ENCODE data around the gene KRTAP4-5. TPM values are rescaled to one million over a fixed set of nuclear protein-coding genes. Genes with fewer than 3 reads are reported as not detected.
"Not testable (repeated sequence)": the region's sequence is repeated elsewhere in the genome, so short reads cannot be mapped to it uniquely, and the experiment has no call there.

KRTAP4-5 gene
- polyA plus RNA-seq, 4 donors, result not detected

GRCh38 chr17:41111151-41111885, 38.3 kb downstream of the KRTAP4-5 start:
- Histone ChIP-seq H3K27me3 (ENCODE audit: control insufficient read depth in 3 of 3, insufficient read depth in 3 of 3, low read length in 3 of 3) (peaks cover 0 to 6% (median 0%) of the 10 kb centered on the region in 3 donors), H3K4me1 (ENCODE audit: control insufficient read depth in 3 of 3, insufficient read depth in 2 of 3, low read depth in 1 of 3, low read length in 2 of 3) (no peaks in the 10 kb centered on the region), H3K9me3 (ENCODE audit: control insufficient read depth in 2 of 2, insufficient read depth in 1 of 2, low read depth in 1 of 2, low read length in 1 of 2) (peaks cover 0 to 2% of the 10 kb centered on the region in 2 donors), H3K36me3 (ENCODE audit: control insufficient read depth in 3 of 3, insufficient read depth in 2 of 3, low read depth in 1 of 3, low read length in 3 of 3) (no peaks in the 10 kb centered on the region), H3K4me3 (ENCODE audit: low read depth in 1 of 3, low read length in 3 of 3) (no peak overlapping the region), H3K27ac (ENCODE audit: low read depth in 1 of 3, low read length in 2 of 3) (no peak overlapping the region)
- WGBS, 3 donors, result 77 to 80% (median 78%) methylated on average over 2 of the region's 2 CpGs
- DNase-seq (no peak), FAIRE-seq (no peak)

- not testable (repeated sequence) for H3K36me3 ChIP-seq (ENCODE audit: control insufficient read depth in 3 of 3, insufficient read depth in 2 of 3, low read depth in 1 of 3, low read length in 3 of 3); H3K4me1 ChIP-seq (ENCODE audit: control insufficient read depth in 3 of 3, insufficient read depth in 2 of 3, low read depth in 1 of 3, low read length in 2 of 3); H3K4me3 ChIP-seq (ENCODE audit: low read depth in 1 of 3, low read length in 3 of 3); H3K27me3 ChIP-seq (ENCODE audit: control insufficient read depth in 3 of 3, insufficient read depth in 3 of 3, low read length in 3 of 3); FAIRE-seq; DNase-seq; H3K27ac ChIP-seq (ENCODE audit: low read depth in 1 of 3, low read length in 2 of 3); H3K9me3 ChIP-seq (ENCODE audit: control insufficient read depth in 2 of 2, insufficient read depth in 1 of 2, low read depth in 1 of 2, low read length in 1 of 2)
- WGBS, 3 donors, result 0 to 29% (median 27%) methylated on average over 1 of the region's 1 CpG
Observed at GRCh38 chr17:41108728-41109386, 40.8 kb downstream of the KRTAP4-5 start.

DNA sequence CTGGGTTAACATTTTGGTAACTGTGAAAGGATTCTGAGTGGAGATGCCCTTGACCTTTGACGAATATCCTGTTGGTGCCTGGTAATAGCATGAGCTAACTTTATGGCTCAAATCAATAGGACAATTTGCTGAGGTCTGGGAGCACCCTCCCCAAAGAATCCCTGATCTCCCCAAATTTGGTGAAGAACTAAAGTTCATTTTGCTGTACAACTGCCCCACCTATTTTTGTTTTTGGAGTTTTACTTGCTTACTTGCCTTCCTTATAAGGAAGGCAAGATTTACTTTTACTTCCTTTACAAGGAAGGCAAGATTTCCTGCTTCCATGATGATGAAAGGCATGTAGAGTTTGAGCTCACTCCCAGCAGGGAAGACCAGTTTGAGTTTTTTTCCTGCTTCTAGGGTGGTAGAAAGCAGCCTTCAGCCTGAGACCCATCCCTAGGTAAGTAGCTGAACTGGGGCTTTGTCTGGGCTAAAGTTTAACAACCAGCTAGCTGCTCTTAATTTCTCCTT, 41.6 kb downstream of the KRTAP4-5 start:
- WGBS, 3 donors, result 29 to 69% (median 59%) methylated on average over 1 of the region's 1 CpG

GRCh38 chr17:41105347-41105746, 44.3 kb downstream of the KRTAP4-5 start, which contains the start of gene KRTAP4-9:
Gene KRTAP4-9 (plus strand): TSS chr17:41105389. CDS start chr17:41105389, 0 bp downstream.
- not testable (repeated sequence) for H3K27me3 ChIP-seq (ENCODE audit: control insufficient read depth in 3 of 3, insufficient read depth in 3 of 3, low read length in 3 of 3); H3K4me1 ChIP-seq (ENCODE audit: control insufficient read depth in 3 of 3, insufficient read depth in 2 of 3, low read depth in 1 of 3, low read length in 2 of 3); H3K9me3 ChIP-seq (ENCODE audit: control insufficient read depth in 2 of 2, insufficient read depth in 1 of 2, low read depth in 1 of 2, low read length in 1 of 2); H3K4me3 ChIP-seq (ENCODE audit: low read depth in 1 of 3, low read length in 3 of 3); H3K36me3 ChIP-seq (ENCODE audit: control insufficient read depth in 3 of 3, insufficient read depth in 2 of 3, low read depth in 1 of 3, low read length in 3 of 3); FAIRE-seq; DNase-seq; H3K27ac ChIP-seq (ENCODE audit: low read depth in 1 of 3, low read length in 2 of 3)
- WGBS, 3 donors, result 68 to 75% (median 73%) methylated on average over 4 to 10 of the region's 10 CpGs

More for the DNA sequence above, 41.6 kb downstream of the KRTAP4-5 start:
- no peak overlapping the region for H3K4me3 ChIP-seq (ENCODE audit: low read depth in 1 of 3, low read length in 3 of 3)
- peaks cover 0 to 1% (median 0%) of the 10 kb centered on the region in 3 donors for H3K27me3 ChIP-seq (ENCODE audit: control insufficient read depth in 3 of 3, insufficient read depth in 3 of 3, low read length in 3 of 3)
- no peak for DNase-seq
- H3K27ac ChIP-seq (ENCODE audit: low read depth in 1 of 3, low read length in 2 of 3), result no peak overlapping the region
- FAIRE-seq, result no peak
- H3K9me3 ChIP-seq (ENCODE audit: control insufficient read depth in 2 of 2, insufficient read depth in 1 of 2, low read depth in 1 of 2, low read length in 1 of 2), result no peaks in the 10 kb centered on the region
- H3K4me1 ChIP-seq (ENCODE audit: control insufficient read depth in 3 of 3, insufficient read depth in 2 of 3, low read depth in 1 of 3, low read length in 2 of 3), result no peaks in the 10 kb centered on the region
- no peaks in the 10 kb centered on the region for H3K36me3 ChIP-seq (ENCODE audit: control insufficient read depth in 3 of 3, insufficient read depth in 2 of 3, low read depth in 1 of 3, low read length in 3 of 3)

- H3K4me3 ChIP-seq (ENCODE audit: low read depth in 1 of 3, low read length in 3 of 3); H3K27ac ChIP-seq (ENCODE audit: low read depth in 1 of 3, low read length in 2 of 3); H3K36me3 ChIP-seq (ENCODE audit: control insufficient read depth in 3 of 3, insufficient read depth in 2 of 3, low read depth in 1 of 3, low read length in 3 of 3); FAIRE-seq; DNase-seq; H3K4me1 ChIP-seq (ENCODE audit: control insufficient read depth in 3 of 3, insufficient read depth in 2 of 3, low read depth in 1 of 3, low read length in 2 of 3); H3K9me3 ChIP-seq (ENCODE audit: control insufficient read depth in 2 of 2, insufficient read depth in 1 of 2, low read depth in 1 of 2, low read length in 1 of 2); H3K27me3 ChIP-seq (ENCODE audit: control insufficient read depth in 3 of 3, insufficient read depth in 3 of 3, low read length in 3 of 3): not testable (repeated sequence)
- 58 to 73% (median 68%) methylated on average over 2 of the region's 2 CpGs for WGBS, 3 donors
Observed at GRCh38 chr17:41104386-41105038, 45.1 kb downstream of the KRTAP4-5 start.

DNA sequence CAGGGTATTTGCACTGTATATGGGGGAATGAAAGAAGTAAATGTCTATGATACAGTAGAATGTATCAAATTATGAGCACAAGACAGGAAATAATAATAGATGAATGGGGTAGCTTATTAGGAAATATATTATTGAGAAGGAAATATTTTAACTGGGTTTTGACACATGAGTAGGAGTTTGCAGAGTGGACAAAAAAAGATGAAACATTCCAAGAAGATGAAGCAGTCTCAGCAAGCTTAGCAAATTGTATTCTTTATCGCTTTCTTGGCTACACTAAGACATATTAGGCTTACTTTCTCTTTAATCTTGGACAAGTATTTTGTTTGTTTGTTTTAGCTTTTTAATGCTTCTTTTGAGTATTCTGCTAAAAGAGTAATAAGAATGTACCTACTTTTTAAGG, 45.7 kb downstream of the KRTAP4-5 start:
- H3K27me3 ChIP-seq (ENCODE audit: control insufficient read depth in 3 of 3, insufficient read depth in 3 of 3, low read length in 3 of 3), result peaks cover 0 to 2% (median 1%) of the 10 kb centered on the region in 3 donors
- DNase-seq (no peak), FAIRE-seq (no peak)
- no peaks in the 10 kb centered on the region for H3K4me1 ChIP-seq (ENCODE audit: control insufficient read depth in 3 of 3, insufficient read depth in 2 of 3, low read depth in 1 of 3, low read length in 2 of 3)
- H3K4me3 ChIP-seq (ENCODE audit: low read depth in 1 of 3, low read length in 3 of 3), result no peak overlapping the region
- no peaks in the 10 kb centered on the region for H3K36me3 ChIP-seq (ENCODE audit: control insufficient read depth in 3 of 3, insufficient read depth in 2 of 3, low read depth in 1 of 3, low read length in 3 of 3)
- 92 to 100% (median 100%) methylated on average over 1 of the region's 1 CpG for WGBS, 3 donors
- no peak overlapping the region for H3K27ac ChIP-seq (ENCODE audit: low read depth in 1 of 3, low read length in 2 of 3)
- H3K9me3 ChIP-seq (ENCODE audit: control insufficient read depth in 2 of 2, insufficient read depth in 1 of 2, low read depth in 1 of 2, low read length in 1 of 2), result no peaks in the 10 kb centered on the region

DNA sequence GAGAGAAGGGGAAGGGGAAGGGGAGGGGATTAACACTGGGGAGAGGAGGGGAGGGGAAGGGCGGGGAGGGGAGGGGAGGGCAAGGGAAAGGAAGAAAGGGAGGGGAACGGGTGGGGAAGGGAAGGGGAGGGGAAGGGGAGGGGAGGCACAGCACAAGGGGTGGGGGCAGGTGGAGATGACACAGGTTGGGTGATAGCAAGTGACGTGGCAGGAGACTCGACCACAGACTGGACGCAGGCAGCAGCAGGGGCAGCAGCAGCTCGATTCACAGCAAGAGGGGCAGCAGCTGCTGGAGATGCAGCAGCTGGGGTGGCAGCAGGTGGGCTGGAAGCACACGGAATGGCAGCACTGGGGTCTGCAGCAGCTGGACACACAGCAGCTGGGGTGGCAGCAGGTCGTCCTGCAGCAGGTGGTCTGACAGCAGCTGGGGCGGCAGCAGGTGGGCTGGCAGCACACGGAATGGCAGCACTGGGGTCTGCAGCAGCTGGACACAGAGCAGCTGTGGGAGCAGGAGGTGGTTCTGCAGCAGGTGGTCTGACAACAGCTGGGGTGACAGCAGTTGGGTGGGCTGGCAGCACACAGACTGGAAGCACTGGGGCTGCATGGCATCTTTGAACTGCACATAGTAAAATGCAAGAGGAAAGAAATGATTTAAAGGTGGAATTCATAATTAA, 47.9 kb downstream of the KRTAP4-5 start, which contains the start of gene KRTAP4-16:
KRTAP4-16 (minus strand) TSS at position 624 of the 674 bp plus-strand sequence; CDS start at position 624, 0 bp downstream.
- no peak for DNase-seq
- H3K36me3 ChIP-seq (ENCODE audit: control insufficient read depth in 3 of 3, insufficient read depth in 2 of 3, low read depth in 1 of 3, low read length in 3 of 3), result no peaks in the 10 kb centered on the region

More for the DNA sequence above, 47.9 kb downstream of the KRTAP4-5 start, which contains the start of gene KRTAP4-16:
- no peaks in the 10 kb centered on the region for H3K9me3 ChIP-seq (ENCODE audit: control insufficient read depth in 2 of 2, insufficient read depth in 1 of 2, low read depth in 1 of 2, low read length in 1 of 2)
- WGBS, 3 donors, result 48 to 58% (median 51%) methylated on average over 8 to 10 of the region's 10 CpGs
- FAIRE-seq, result no peak
- H3K4me1 ChIP-seq (ENCODE audit: control insufficient read depth in 3 of 3, insufficient read depth in 2 of 3, low read depth in 1 of 3, low read length in 2 of 3), result no peaks in the 10 kb centered on the region
- H3K27me3 ChIP-seq (ENCODE audit: control insufficient read depth in 3 of 3, insufficient read depth in 3 of 3, low read length in 3 of 3), result peaks cover 0 to 2% (median 0%) of the 10 kb centered on the region in 3 donors
- no peak within 1 kb of the TSS for H3K27ac ChIP-seq (ENCODE audit: low read depth in 1 of 3, low read length in 2 of 3)
- no peak within 1 kb of the TSS for H3K4me3 ChIP-seq (ENCODE audit: low read depth in 1 of 3, low read length in 3 of 3)

All from small intestine (tissue), 7 donors.